ENCODE results near the gene IMMP2L.

IMMP2L gene

DNA sequence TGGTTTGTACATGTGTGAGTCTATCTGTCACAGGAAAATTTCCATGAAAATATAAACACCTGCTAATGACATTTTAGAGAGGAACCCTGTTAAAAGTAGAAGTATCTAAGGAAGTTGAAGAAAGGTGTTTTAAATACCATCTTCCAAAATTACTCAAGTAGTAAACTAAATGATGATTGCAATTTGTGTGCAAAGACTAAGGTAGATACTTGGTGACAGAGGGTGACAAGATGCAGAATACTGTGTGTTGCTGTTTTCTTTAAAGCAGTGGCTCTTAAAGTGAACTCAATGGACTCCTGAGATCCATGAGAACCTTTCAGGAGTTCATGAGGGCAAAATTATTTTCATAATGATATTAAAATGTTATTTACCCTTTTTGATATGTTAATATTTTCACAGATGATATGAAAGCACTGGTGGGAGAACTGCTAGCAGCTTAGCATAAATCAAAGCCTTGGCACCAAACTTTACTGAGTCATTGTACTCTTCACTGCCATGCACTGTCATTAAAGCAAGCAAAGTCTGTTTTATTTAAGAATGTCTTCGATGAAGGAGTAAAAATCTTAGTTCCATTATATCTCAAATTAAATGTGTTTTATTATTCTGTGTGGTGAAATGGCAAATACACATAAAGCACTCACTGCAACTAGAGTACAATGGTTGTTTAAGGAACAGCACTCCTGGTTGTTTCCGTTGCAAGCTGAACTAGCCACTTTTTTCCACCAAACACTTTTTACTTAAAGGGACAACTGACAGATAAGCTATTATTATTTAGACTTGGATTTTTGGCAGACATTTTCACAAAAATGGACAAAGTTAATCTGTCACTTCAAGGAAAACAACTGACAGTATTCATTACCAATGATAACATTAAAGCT is 337.7 kb downstream of the IMMP2L start:
- Histone ChIP-seq H3K9me3 (ENCODE audit: severe bottlenecking) (no peaks in the 10 kb centered on the region), H3K27me3 (ENCODE audit: insufficient read depth, poor library complexity, severe bottlenecking) (no peaks in the 10 kb centered on the region), H3K4me3 (ENCODE audit: severe bottlenecking) (no peak overlapping the region), H3K36me3 (ENCODE audit: low read depth) (no peaks in the 10 kb centered on the region), H3K4me1 (ENCODE audit: insufficient read depth, poor library complexity, severe bottlenecking) (no peaks in the 10 kb centered on the region), H3K27ac (ENCODE audit: poor library complexity, severe bottlenecking) (no peak overlapping the region)
- TF ChIP-seq, protein P1, sequence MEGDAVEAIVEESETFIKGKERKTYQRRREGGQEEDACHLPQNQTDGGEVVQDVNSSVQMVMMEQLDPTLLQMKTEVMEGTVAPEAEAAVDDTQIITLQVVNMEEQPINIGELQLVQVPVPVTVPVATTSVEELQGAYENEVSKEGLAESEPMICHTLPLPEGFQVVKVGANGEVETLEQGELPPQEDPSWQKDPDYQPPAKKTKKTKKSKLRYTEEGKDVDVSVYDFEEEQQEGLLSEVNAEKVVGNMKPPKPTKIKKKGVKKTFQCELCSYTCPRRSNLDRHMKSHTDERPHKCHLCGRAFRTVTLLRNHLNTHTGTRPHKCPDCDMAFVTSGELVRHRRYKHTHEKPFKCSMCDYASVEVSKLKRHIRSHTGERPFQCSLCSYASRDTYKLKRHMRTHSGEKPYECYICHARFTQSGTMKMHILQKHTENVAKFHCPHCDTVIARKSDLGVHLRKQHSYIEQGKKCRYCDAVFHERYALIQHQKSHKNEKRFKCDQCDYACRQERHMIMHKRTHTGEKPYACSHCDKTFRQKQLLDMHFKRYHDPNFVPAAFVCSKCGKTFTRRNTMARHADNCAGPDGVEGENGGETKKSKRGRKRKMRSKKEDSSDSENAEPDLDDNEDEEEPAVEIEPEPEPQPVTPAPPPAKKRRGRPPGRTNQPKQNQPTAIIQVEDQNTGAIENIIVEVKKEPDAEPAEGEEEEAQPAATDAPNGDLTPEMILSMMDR (IDR thresholded peaks at IDR 0.05; ENCODE audit: poor library complexity, severe bottlenecking): no peak
- DNase-seq (ENCODE audit: low spot score): no peak
- no peak for ATAC-seq (ENCODE audit: low read depth)

DNA sequence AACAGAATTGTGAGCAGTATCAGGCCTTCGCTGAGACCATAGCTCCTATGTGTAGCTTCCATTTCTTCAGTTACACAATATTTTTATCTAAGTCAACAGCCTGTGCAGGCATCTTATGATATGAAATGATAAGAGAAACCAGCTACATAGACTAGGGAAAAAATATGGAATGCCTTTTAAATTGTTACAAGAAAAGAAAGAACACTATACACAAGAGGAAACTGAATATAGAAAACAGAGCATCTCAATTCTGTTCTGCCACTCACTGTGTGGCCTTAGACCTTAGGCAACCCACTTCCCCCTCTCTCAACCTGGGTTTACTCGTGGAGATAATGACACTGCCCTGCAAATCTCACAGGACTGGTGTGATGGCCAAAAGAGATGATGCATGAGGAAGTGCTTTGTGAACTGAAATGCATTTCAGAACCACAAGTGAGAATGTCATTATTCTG is 338.5 kb downstream of the IMMP2L start:
- Histone ChIP-seq H3K4me3 (ENCODE audit: severe bottlenecking) (no peak overlapping the region), H3K27me3 (ENCODE audit: insufficient read depth, poor library complexity, severe bottlenecking) (no peaks in the 10 kb centered on the region), H3K27ac (ENCODE audit: poor library complexity, severe bottlenecking) (no peak overlapping the region), H3K36me3 (ENCODE audit: low read depth) (no peaks in the 10 kb centered on the region), H3K4me1 (ENCODE audit: insufficient read depth, poor library complexity, severe bottlenecking) (no peaks in the 10 kb centered on the region), H3K9me3 (ENCODE audit: severe bottlenecking) (no peaks in the 10 kb centered on the region)
- DNase-seq (ENCODE audit: low spot score) (no peak), ATAC-seq (ENCODE audit: low read depth) (no peak)
- TF ChIP-seq, protein P1 (IDR thresholded peaks at IDR 0.05; ENCODE audit: poor library complexity, severe bottlenecking): no peak

DNA sequence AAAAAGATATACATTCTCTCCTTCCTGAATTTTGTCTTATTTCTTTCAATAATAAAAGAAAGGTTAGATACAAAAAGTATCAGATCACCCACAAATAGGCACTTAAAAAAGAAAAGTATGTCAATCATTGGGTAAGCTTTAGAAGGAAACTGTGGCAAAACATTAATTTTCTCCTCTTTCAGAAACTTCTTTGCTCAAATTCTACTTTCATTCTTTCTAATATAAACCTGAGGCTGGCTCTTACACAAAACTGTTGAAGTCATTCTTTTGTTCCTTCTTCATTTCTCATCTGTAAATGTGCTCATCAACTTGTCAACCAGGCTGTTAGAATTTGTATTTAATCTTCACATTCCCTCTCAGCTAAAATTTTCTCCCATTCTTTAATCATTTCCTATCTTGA is 346.7 kb downstream of the IMMP2L start:
- H3K27ac ChIP-seq (ENCODE audit: poor library complexity, severe bottlenecking): no peak overlapping the region
- TF ChIP-seq, protein P1 (IDR thresholded peaks at IDR 0.05; ENCODE audit: poor library complexity, severe bottlenecking): no peak
- no peaks in the 10 kb centered on the region for H3K27me3 ChIP-seq (ENCODE audit: insufficient read depth, poor library complexity, severe bottlenecking)
- no peak overlapping the region for H3K4me3 ChIP-seq (ENCODE audit: severe bottlenecking)
- no peaks in the 10 kb centered on the region for H3K4me1 ChIP-seq (ENCODE audit: insufficient read depth, poor library complexity, severe bottlenecking)
- DNase-seq (ENCODE audit: low spot score) (no peak), ATAC-seq (ENCODE audit: low read depth) (no peak)
- H3K9me3 ChIP-seq (ENCODE audit: severe bottlenecking): no peaks in the 10 kb centered on the region
- no peaks in the 10 kb centered on the region for H3K36me3 ChIP-seq (ENCODE audit: low read depth)

DNA sequence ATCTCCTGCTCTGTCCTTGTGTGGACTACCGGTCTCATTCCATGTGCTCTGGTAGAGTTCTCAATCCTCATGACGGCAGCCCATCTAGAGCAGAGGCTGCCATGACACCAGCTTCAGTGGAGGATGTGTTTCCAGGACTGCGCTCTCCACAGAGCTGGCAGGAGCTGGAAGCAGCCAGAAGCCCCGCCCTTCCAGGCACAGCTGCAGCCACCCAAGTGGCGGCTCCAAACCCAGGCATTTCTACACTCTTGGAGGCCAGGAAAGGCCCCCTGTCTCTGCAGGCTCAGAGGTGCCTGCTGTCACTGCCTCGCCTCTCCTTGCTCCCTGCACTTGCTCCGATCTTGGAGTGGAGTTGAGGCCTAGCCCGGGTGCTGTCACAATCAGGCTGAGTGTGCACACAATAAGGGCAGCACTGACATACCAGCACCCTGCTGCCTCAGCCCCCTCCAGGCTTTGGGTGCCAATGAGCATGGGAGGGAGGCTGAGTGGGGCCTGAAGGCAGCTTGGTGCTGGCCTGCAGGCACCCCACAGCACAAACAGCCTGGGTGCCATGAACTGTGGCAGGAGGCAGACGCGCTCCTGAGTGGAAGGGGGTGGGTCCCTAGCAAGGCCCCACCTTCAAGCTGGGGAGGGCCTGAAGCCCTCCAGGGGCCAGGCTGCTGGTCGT is 349.3 kb downstream of the IMMP2L start:
- H3K27me3 ChIP-seq (ENCODE audit: insufficient read depth, poor library complexity, severe bottlenecking): no peaks in the 10 kb centered on the region
- H3K9me3 ChIP-seq (ENCODE audit: severe bottlenecking): no peaks in the 10 kb centered on the region
- DNase-seq (ENCODE audit: low spot score) (no peak), ATAC-seq (ENCODE audit: low read depth) (no peak)
- H3K4me1 ChIP-seq (ENCODE audit: insufficient read depth, poor library complexity, severe bottlenecking): no peaks in the 10 kb centered on the region
- TF ChIP-seq, protein P1 (IDR thresholded peaks at IDR 0.05; ENCODE audit: poor library complexity, severe bottlenecking): no peak
- H3K27ac ChIP-seq (ENCODE audit: poor library complexity, severe bottlenecking): no peak overlapping the region
- H3K4me3 ChIP-seq (ENCODE audit: severe bottlenecking): no peak overlapping the region
- no peaks in the 10 kb centered on the region for H3K36me3 ChIP-seq (ENCODE audit: low read depth)

Measured in RWPE2 (cell line).